NCI-H187 treated with DMSO at 0.1 percent for 48 hours (cell line): Measurements from ENCODE around the gene AGFG2.
"Not testable (repeated sequence)": the region's sequence is repeated elsewhere in the genome, so short reads cannot be mapped to it uniquely, and the experiment has no call there.

Source experiments
- DNase-seq: peaks from one replicate; lab custom pipeline; 2025; lab: John Stamatoyannopoulos, UW

The AGFG2 gene

GRCh38 chr7:100521076-100521475 is 17.9 kb upstream of the AGFG2 start:
- DNase-seq = no peak

GRCh38 chr7:100521909-100522593 is 17.0 kb upstream of the AGFG2 start:
- DNase-seq = not testable (repeated sequence)

- DNase-seq = not testable (repeated sequence)
Measured at GRCh38 chr7:100523192-100523591, 15.8 kb upstream of the AGFG2 start.

- DNase-seq = not testable (repeated sequence)
Measured at GRCh38 chr7:100528108-100528866, 10.7 kb upstream of the AGFG2 start.

- DNase-seq = no peak
Measured at GRCh38 chr7:100532165-100533022, 6.6 kb upstream of the AGFG2 start.

- DNase-seq = not testable (repeated sequence)
Measured at GRCh38 chr7:100535982-100536381, 3.0 kb upstream of the AGFG2 start.

GRCh38 chr7:100536695-100537094 is 2.3 kb upstream of the AGFG2 start:
- not testable (repeated sequence) for DNase-seq

- DNase-seq = no peak
Measured at GRCh38 chr7:100538348-100538653, 702 bp upstream of the AGFG2 start.

GRCh38 chr7:100539436-100540006 is 518 bp downstream of the AGFG2 start:
- no peak for DNase-seq

GRCh38 chr7:100540073-100540723 is 1.2 kb downstream of the AGFG2 start:
- DNase-seq = no peak

GRCh38 chr7:100541309-100541708 is 2.3 kb downstream of the AGFG2 start:
- not testable (repeated sequence) for DNase-seq

- DNase-seq = no peak
Measured at GRCh38 chr7:100543586-100543985, 4.6 kb downstream of the AGFG2 start.

- no peak for DNase-seq
Measured at GRCh38 chr7:100544386-100544785, 5.4 kb downstream of the AGFG2 start.

- no peak for DNase-seq
Measured at GRCh38 chr7:100544967-100545359, 6.0 kb downstream of the AGFG2 start.

GRCh38 chr7:100545360-100546128 is 6.5 kb downstream of the AGFG2 start:
- DNase-seq = no peak

GRCh38 chr7:100546129-100546925 is 7.3 kb downstream of the AGFG2 start:
- no peak for DNase-seq

- no peak for DNase-seq
Measured at GRCh38 chr7:100546926-100547800, 8.2 kb downstream of the AGFG2 start.

GRCh38 chr7:100547872-100548271 is 8.9 kb downstream of the AGFG2 start:
- DNase-seq = no peak

GRCh38 chr7:100548446-100548845 is 9.4 kb downstream of the AGFG2 start:
- not testable (repeated sequence) for DNase-seq
